Measurements from ENCODE around the gene PIK3CG. TPM values are rescaled to one million over a fixed set of nuclear protein-coding genes. Genes with fewer than 3 reads are reported as not detected.

PIK3CG gene
- total RNA-seq, 4 donors from 2014 or later, result 3.1 to 9.3 (median 7.2) TPM

- Histone ChIP-seq H3K4me3 (no peak overlapping the region), H3K36me3 (peaks cover 0 to 7% (median 0%) of the 10 kb centered on the region in 3 donors), H3K9me3 (no peaks in the 10 kb centered on the region), H3K27me3 (no peaks in the 10 kb centered on the region), H3K4me1 (peaks cover 0 to 3% (median 0%) of the 10 kb centered on the region in 4 donors), H3K27ac (peak overlapping the region in 1 of 4 donors; percentile 29)
- 64 to 67% methylated on average over 6 of the region's 6 CpGs for WGBS, 2 donors
- no peak for TF ChIP-seq CTCF (IDR thresholded peaks at IDR 0.05)
- no peak for TF ChIP-seq EP300 (IDR thresholded peaks at IDR 0.05)
- TF ChIP-seq POLR2A (IDR thresholded peaks at IDR 0.05), result no peak
- no peak for DNase-seq (ENCODE audit: low spot score in 2 of 2)
Measured at GRCh38 chr7:106871793-106872571, 6.9 kb downstream of the PIK3CG start.

DNA sequence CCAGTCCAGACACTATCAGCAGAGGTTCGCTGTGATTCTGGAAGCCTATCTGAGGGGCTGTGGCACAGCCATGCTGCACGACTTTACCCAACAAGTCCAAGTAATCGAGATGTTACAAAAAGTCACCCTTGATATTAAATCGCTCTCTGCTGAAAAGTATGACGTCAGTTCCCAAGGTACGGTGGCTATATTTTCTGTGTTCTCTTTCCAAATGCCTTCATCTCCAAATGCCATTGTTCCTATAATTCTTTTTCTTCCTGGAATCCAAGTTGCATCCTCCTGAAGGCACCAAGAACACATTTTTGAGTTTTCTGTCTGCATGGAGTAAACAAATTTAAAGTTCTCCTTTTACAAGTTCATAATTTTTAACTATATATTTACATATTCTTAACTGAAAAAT is 7.7 kb downstream of the PIK3CG start:
- 94 to 95% methylated on average over 6 of the region's 6 CpGs for WGBS, 2 donors
- Histone ChIP-seq H3K27me3 (no peaks in the 10 kb centered on the region), H3K9me3 (no peaks in the 10 kb centered on the region), H3K4me1 (peaks cover 0 to 3% (median under 1%) of the 10 kb centered on the region in 4 donors), H3K4me3 (no peak overlapping the region), H3K36me3 (peaks cover 0 to 2% (median 0%) of the 10 kb centered on the region in 3 donors), H3K27ac (no peak overlapping the region)
- no peak for DNase-seq (ENCODE audit: low spot score in 2 of 2)
- TF ChIP-seq EP300 (IDR thresholded peaks at IDR 0.05) (no peak), CTCF (IDR thresholded peaks at IDR 0.05) (no peak), POLR2A (IDR thresholded peaks at IDR 0.05) (no peak)

DNA sequence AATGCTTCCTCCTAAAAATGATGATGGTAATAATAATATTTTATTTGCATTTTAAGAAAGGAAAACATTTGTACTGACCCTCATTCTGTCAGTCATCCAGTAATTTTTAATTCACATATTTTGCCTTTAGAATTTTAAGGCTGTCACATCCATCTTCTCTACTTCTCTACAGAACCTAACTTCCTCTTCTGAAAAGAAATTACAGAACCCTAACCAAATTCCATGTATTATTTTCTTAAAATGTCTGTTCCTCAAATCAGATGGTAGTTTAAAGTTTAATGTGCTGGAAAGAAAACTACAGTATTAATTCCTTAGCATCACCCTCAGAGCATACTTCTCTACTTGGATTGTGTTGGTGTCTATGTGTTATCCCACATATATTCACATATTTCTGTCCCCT is 9.0 kb downstream of the PIK3CG start:
- no peaks in the 10 kb centered on the region for H3K27me3 ChIP-seq
- H3K4me1 ChIP-seq, result peaks cover 0 to 11% (median 2%) of the 10 kb centered on the region in 4 donors
- no peaks in the 10 kb centered on the region for H3K36me3 ChIP-seq
- H3K27ac ChIP-seq, result no peak overlapping the region
- H3K4me3 ChIP-seq, result no peak overlapping the region
- DNase-seq (ENCODE audit: low spot score in 2 of 2), result no peak
- TF ChIP-seq EP300 (IDR thresholded peaks at IDR 0.05), result no peak
- H3K9me3 ChIP-seq, result no peaks in the 10 kb centered on the region

GRCh38 chr7:106875508-106875907 is 10.4 kb downstream of the PIK3CG start:
- Histone ChIP-seq H3K36me3 (no peaks in the 10 kb centered on the region), H3K4me1 (peaks cover 0 to 11% (median 2%) of the 10 kb centered on the region in 4 donors), H3K27ac (no peak overlapping the region), H3K27me3 (no peaks in the 10 kb centered on the region), H3K9me3 (no peaks in the 10 kb centered on the region), H3K4me3 (no peak overlapping the region)
- TF ChIP-seq CTCF (IDR thresholded peaks at IDR 0.05), result no peak
- TF ChIP-seq EP300 (IDR thresholded peaks at IDR 0.05), result no peak
- no peak for TF ChIP-seq POLR2A (IDR thresholded peaks at IDR 0.05)
- no peak for DNase-seq (ENCODE audit: low spot score in 2 of 2)
- WGBS, 2 donors, result 88 to 97% methylated on average over 1 of the region's 1 CpG

GRCh38 chr7:106878748-106879439 is 13.8 kb downstream of the PIK3CG start:
- Histone ChIP-seq H3K36me3 (no peaks in the 10 kb centered on the region), H3K4me1 (peaks cover 0 to 11% (median 0%) of the 10 kb centered on the region in 4 donors), H3K9me3 (no peaks in the 10 kb centered on the region), H3K27ac (no peak overlapping the region), H3K27me3 (no peaks in the 10 kb centered on the region), H3K4me3 (no peak overlapping the region)
- TF ChIP-seq EP300 (IDR thresholded peaks at IDR 0.05) (no peak), POLR2A (IDR thresholded peaks at IDR 0.05) (no peak), CTCF (IDR thresholded peaks at IDR 0.05) (no peak)
- no peak for DNase-seq (ENCODE audit: low spot score in 2 of 2)
- whole genome bisulfite sequencing, 2 donors, result 91 to 93% methylated on average over 4 of the region's 4 CpGs

Data from tibial nerve (tissue), 4 donors.